Liver (tissue), 9 donors: ENCODE results near the gene RASSF3. TPM values are rescaled to one million over a fixed set of nuclear protein-coding genes. Genes with fewer than 3 reads are reported as not detected.

Source experiments
- DNase-seq: peaks from one replicate; pipeline ENCODE4 v3.0.0-alpha.2; 2017; ENCODE audit warnings: low spot score
- H3K27ac ChIP-seq, 2 donors: one replicate each; pipeline ENCODE4 v1.7.0; 2013; ENCODE audit warnings: inconsistent platforms in 2 of 2, low read length in 2 of 2, control low read depth in 1 of 2, low read depth in 1 of 2, mild to moderate bottlenecking in 1 of 2
- H3K27me3 ChIP-seq, 4 donors: one replicate each; pipeline versions ENCODE4 v1.6.1 to v1.7.0; 2013; ENCODE audit warnings: low read length in 3 of 4, inconsistent platforms in 1 of 4, mild to moderate bottlenecking in 1 of 4, moderate library complexity in 1 of 4; ENCODE audit not compliant: control insufficient read depth in 4 of 4, insufficient read depth in 4 of 4
- H3K36me3 ChIP-seq, 4 donors: one replicate each; pipeline versions ENCODE4 v1.6.1 to v1.7.0; 2013; ENCODE audit warnings: low read length in 3 of 4, mild to moderate bottlenecking in 3 of 4, low read depth in 1 of 4, moderate library complexity in 1 of 4; ENCODE audit not compliant: control insufficient read depth in 4 of 4, insufficient read depth in 3 of 4
- H3K4me1 ChIP-seq, 4 donors: one replicate each; pipeline versions ENCODE4 v1.6.1 to v1.7.0; 2013; ENCODE audit warnings: low read length in 3 of 4, mild to moderate bottlenecking in 3 of 4, moderate library complexity in 1 of 4; ENCODE audit not compliant: control insufficient read depth in 4 of 4, insufficient read depth in 4 of 4
- H3K4me3 ChIP-seq, 3 donors: one replicate each; pipeline versions ENCODE4 v1.6.1 to v1.7.0; 2013; ENCODE audit warnings: low read length in 3 of 3, control low read depth in 1 of 3, low read depth in 1 of 3, mild to moderate bottlenecking in 1 of 3
- H3K9ac ChIP-seq, 2 donors: one replicate each; pipeline ENCODE4 v1.7.0; 2013; ENCODE audit warnings: low read length in 2 of 2, mild to moderate bottlenecking in 2 of 2, moderate library complexity in 2 of 2, control low read depth in 1 of 2, low read depth in 1 of 2
- H3K9me3 ChIP-seq, 4 donors: one replicate each; pipeline versions ENCODE4 v1.6.1 to v1.7.0; 2013; ENCODE audit warnings: low read length in 3 of 4; ENCODE audit not compliant: control insufficient read depth in 4 of 4
- EGR1 ChIP-seq, 2 donors: IDR thresholded peaks; 2 replicates each; pipeline ENCODE4 v1.6.1; 2016 to 2018; ENCODE audit warnings: antibody characterized with exemption in 2 of 2, low read depth in 2 of 2
- FOXA1 ChIP-seq: IDR thresholded peaks from 2 replicates; pipeline ENCODE4 v1.6.1; 2016; ENCODE audit warnings: antibody characterized with exemption
- FOXA2 ChIP-seq: IDR thresholded peaks from 2 replicates; pipeline ENCODE4 v1.6.1; 2016; ENCODE audit warnings: antibody characterized with exemption
- GABPA ChIP-seq, 2 donors: IDR thresholded peaks in 1 of 2; conservative IDR thresholded peaks in 1 of 2; 2 replicates each; pipeline ENCODE4 v1.6.1; 2016; ENCODE audit warnings: antibody characterized with exemption in 2 of 2, mild to moderate bottlenecking in 1 of 2, moderate library complexity in 1 of 2
- HNF4A ChIP-seq, 2 donors: conservative IDR thresholded peaks; 2 replicates each; pipeline ENCODE4 v1.6.1; 2016; ENCODE audit warnings: antibody characterized with exemption in 2 of 2, mild to moderate bottlenecking in 2 of 2
- HNF4G ChIP-seq: IDR thresholded peaks from 2 replicates; pipeline ENCODE4 v1.6.1; 2016; ENCODE audit warnings: antibody characterized with exemption
- JUND ChIP-seq, 2 donors: IDR thresholded peaks; 2 replicates each; pipeline ENCODE4 v1.6.1; 2016; ENCODE audit warnings: antibody characterized with exemption in 2 of 2
- NR2F2 ChIP-seq: IDR thresholded peaks from 2 replicates; pipeline ENCODE4 v1.6.1; 2016; ENCODE audit warnings: antibody characterized with exemption
- RAD21 ChIP-seq, 2 donors: IDR thresholded peaks; 2 replicates each; pipeline ENCODE4 v1.6.1; 2016; ENCODE audit warnings: antibody characterized with exemption in 2 of 2, mild to moderate bottlenecking in 2 of 2
- SP1 ChIP-seq: IDR thresholded peaks from 2 replicates; pipeline ENCODE4 v1.6.1; 2018; ENCODE audit warnings: antibody characterized with exemption, mild to moderate bottlenecking
- TAF1 ChIP-seq: conservative IDR thresholded peaks from 2 replicates; pipeline ENCODE4 v1.6.1; 2016; ENCODE audit warnings: antibody characterized with exemption, mild to moderate bottlenecking
- YY1 ChIP-seq: IDR thresholded peaks from 2 replicates; pipeline ENCODE4 v1.6.1; 2016; ENCODE audit warnings: antibody characterized with exemption, mild to moderate bottlenecking
- WGBS: extraction: QIAGEN DNeasy Blood & Tissue Kit; methylation state at CpG from one replicate; pipeline ENCODE4 v1.1.7; 2013; 5-methylcytosine and 5-hydroxymethylcytosine counted together
- polyA plus RNA-seq, 2 donors: library from polyadenylated mRNA; stranded (reverse) in 1 of 2; unstranded in 1 of 2; fragments of 200-250 nt in 1 of 2; fragments of >200 nt in 1 of 2; fragmentation: Nextera tagmentation in 1 of 2; extraction: Ambion mirVana in 1 of 2; gene quantifications; one replicate each; pipeline versions ENCODE4 v1.2.1 to v1.2.3, GENCODE V29; 2013 to 2015
- total RNA-seq, 2 donors: library from RNA; depleted of rRNA; stranded (reverse); fragments of >200 nt; gene quantifications; one replicate each; pipeline ENCODE4 v1.2.3, GENCODE V29; 2014
- TF ChIP-seq, protein P1 (sequence below): IDR thresholded peaks from 2 replicates; pipeline ENCODE4 v1.6.1; 2016; ENCODE audit warnings: antibody characterized with exemption
- TF ChIP-seq, protein P2 (sequence below): fragments of 150-350 bp; IDR thresholded peaks from 2 replicates; pipeline ENCODE4 v1.5.1; 2017; ENCODE audit warnings: improper control_type of control experiment, low read depth, low read length; ENCODE audit not compliant: missing input control
- TF ChIP-seq, protein P3 (sequence below): IDR thresholded peaks from 2 replicates; pipeline ENCODE4 v1.6.1; 2016; ENCODE audit warnings: antibody characterized with exemption
- TF ChIP-seq, protein P4 (sequence below): IDR thresholded peaks from 2 replicates; pipeline ENCODE4 v1.6.1; 2016; ENCODE audit warnings: antibody characterized with exemption, mild to moderate bottlenecking
- donor health status: healthy.
- donor health status: healthy.
- donor health status: healthy.
- donor health status: healthy.
- donor health status: healthy.

Gene RASSF3
- total and polyA plus RNA-seq, 4 donors, result 2.2 to 9.1 (median 5.6) TPM

DNA sequence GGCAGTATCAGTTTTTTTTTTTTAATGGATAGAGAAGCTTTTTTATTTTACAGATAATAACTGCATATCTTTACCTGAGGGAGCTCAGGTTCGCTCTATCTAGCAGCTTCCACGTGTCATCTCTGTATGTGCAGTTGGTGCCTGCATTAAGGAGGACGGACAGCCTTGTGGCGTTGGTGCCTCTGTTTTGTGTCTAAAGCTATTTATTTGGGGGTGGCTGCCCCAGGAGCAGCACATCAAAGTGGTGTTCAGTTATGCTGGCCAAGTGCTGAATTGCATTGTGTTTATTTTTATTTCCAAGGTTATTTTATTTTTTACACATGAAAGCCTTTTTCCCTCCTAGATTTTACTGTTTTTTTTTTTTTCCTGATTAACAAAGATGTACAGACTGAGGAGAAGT is 59.7 kb downstream of the RASSF3 start (continued):
- TF ChIP-seq HNF4G (no peak), FOXA2 (no peak), RAD21 (IDR thresholded peaks at IDR 0.05) (no peak), HNF4A (conservative IDR thresholded peaks at IDR 0.05) (no peak)

DNA sequence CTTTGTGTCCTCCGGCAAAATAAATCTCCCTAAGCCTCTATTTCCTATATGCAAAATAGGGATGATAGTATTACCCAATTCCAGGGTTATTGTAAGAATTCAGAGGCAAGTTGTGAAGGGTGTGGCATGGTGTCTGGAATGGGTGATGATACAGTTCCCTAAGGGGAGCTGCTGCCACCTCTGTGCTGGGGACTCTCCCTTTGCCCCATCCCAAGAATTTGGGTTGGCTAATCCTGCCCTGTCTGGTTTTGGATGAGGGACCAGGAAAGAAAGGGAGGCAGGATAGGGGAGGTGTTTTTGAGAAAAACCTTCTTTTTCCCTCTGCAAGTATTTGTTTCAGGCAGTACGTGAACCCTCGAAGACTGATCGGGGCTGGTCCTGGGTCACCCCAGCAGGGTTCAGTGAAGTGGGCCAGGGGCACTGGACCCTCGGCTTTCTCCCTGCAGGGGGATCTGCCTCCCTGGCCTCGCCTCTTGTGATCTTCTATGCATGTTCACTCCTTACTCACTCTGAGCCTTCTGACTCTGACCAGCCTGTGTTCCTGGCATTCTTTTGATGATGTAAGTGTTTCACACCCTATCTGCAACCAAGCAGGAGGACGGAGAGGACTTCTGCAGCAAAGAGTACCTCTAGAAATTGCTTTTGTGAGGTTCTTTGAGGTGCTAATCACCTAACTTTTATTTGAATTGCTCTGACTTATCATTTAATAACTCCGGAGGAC is 60.8 kb downstream of the RASSF3 start:
- no peak for DNase-seq
- TF ChIP-seq TAF1, result no peak
- TF ChIP-seq FOXA2, result no peak
- TF ChIP-seq, protein P1, sequence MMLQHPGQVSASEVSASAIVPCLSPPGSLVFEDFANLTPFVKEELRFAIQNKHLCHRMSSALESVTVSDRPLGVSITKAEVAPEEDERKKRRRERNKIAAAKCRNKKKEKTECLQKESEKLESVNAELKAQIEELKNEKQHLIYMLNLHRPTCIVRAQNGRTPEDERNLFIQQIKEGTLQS, result no peak
- TF ChIP-seq GABPA (IDR thresholded peaks at IDR 0.05 in 1 of 2, conservative IDR thresholded peaks at IDR 0.05 in 1 of 2), result no peak
- TF ChIP-seq HNF4G, result no peak
- TF ChIP-seq NR2F2, result no peak
- no peak for TF ChIP-seq HNF4A (conservative IDR thresholded peaks at IDR 0.05)
- no peak for TF ChIP-seq YY1
- TF ChIP-seq EGR1 (IDR thresholded peaks at IDR 0.05; ENCODE audit: low read depth in 2 of 2), result no peak
- TF ChIP-seq SP1, result no peak
- TF ChIP-seq RAD21 (IDR thresholded peaks at IDR 0.05), result no peak
- TF ChIP-seq, protein P2, sequence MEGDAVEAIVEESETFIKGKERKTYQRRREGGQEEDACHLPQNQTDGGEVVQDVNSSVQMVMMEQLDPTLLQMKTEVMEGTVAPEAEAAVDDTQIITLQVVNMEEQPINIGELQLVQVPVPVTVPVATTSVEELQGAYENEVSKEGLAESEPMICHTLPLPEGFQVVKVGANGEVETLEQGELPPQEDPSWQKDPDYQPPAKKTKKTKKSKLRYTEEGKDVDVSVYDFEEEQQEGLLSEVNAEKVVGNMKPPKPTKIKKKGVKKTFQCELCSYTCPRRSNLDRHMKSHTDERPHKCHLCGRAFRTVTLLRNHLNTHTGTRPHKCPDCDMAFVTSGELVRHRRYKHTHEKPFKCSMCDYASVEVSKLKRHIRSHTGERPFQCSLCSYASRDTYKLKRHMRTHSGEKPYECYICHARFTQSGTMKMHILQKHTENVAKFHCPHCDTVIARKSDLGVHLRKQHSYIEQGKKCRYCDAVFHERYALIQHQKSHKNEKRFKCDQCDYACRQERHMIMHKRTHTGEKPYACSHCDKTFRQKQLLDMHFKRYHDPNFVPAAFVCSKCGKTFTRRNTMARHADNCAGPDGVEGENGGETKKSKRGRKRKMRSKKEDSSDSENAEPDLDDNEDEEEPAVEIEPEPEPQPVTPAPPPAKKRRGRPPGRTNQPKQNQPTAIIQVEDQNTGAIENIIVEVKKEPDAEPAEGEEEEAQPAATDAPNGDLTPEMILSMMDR, result no peak
- TF ChIP-seq JUND (IDR thresholded peaks at IDR 0.05), result no peak
- no peak for TF ChIP-seq FOXA1
- TF ChIP-seq, protein P3, sequence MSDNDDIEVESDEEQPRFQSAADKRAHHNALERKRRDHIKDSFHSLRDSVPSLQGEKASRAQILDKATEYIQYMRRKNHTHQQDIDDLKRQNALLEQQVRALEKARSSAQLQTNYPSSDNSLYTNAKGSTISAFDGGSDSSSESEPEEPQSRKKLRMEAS, result no peak
- TF ChIP-seq, protein P4, sequence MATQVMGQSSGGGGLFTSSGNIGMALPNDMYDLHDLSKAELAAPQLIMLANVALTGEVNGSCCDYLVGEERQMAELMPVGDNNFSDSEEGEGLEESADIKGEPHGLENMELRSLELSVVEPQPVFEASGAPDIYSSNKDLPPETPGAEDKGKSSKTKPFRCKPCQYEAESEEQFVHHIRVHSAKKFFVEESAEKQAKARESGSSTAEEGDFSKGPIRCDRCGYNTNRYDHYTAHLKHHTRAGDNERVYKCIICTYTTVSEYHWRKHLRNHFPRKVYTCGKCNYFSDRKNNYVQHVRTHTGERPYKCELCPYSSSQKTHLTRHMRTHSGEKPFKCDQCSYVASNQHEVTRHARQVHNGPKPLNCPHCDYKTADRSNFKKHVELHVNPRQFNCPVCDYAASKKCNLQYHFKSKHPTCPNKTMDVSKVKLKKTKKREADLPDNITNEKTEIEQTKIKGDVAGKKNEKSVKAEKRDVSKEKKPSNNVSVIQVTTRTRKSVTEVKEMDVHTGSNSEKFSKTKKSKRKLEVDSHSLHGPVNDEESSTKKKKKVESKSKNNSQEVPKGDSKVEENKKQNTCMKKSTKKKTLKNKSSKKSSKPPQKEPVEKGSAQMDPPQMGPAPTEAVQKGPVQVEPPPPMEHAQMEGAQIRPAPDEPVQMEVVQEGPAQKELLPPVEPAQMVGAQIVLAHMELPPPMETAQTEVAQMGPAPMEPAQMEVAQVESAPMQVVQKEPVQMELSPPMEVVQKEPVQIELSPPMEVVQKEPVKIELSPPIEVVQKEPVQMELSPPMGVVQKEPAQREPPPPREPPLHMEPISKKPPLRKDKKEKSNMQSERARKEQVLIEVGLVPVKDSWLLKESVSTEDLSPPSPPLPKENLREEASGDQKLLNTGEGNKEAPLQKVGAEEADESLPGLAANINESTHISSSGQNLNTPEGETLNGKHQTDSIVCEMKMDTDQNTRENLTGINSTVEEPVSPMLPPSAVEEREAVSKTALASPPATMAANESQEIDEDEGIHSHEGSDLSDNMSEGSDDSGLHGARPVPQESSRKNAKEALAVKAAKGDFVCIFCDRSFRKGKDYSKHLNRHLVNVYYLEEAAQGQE, result no peak
- Histone ChIP-seq H3K27ac (no peak overlapping the region), H3K9me3 (no peaks in the 10 kb centered on the region), H3K4me3 (no peak overlapping the region), H3K27me3 (no peaks in the 10 kb centered on the region), H3K4me1 (peaks cover 0 to 36% (median 19%) of the 10 kb centered on the region in 4 donors), H3K36me3 (no peaks in the 10 kb centered on the region), H3K9ac (no peak overlapping the region)
- 79% methylated on average over 8 of the region's 8 CpGs for WGBS
